Measurements from ENCODE around the gene STK11.
A peak's percentile ranks its signal among the peaks of the same experiment; 100 is the strongest.

The STK11 gene

DNA sequence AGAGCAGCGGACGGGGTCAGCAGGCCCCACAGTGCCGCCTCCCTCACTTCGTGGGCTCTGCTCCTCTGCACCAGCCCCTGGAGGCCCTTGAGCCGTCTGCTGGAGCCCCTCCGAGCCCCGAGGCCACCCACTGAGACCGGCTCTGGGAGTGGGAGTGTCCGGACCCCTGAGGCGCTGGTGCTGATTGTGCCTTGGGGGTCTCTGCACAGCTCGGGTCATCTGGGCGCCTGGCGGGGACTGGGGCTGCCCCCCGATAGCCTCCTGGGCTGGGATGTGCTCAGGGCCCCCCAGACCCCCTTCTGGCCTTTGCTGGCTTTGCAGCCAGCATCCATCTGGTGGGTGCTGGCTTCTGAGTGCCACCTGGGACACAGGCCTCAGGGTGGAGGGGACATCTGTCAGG is 16.8 kb downstream of the STK11 start:
- TF ChIP-seq, protein P1, sequence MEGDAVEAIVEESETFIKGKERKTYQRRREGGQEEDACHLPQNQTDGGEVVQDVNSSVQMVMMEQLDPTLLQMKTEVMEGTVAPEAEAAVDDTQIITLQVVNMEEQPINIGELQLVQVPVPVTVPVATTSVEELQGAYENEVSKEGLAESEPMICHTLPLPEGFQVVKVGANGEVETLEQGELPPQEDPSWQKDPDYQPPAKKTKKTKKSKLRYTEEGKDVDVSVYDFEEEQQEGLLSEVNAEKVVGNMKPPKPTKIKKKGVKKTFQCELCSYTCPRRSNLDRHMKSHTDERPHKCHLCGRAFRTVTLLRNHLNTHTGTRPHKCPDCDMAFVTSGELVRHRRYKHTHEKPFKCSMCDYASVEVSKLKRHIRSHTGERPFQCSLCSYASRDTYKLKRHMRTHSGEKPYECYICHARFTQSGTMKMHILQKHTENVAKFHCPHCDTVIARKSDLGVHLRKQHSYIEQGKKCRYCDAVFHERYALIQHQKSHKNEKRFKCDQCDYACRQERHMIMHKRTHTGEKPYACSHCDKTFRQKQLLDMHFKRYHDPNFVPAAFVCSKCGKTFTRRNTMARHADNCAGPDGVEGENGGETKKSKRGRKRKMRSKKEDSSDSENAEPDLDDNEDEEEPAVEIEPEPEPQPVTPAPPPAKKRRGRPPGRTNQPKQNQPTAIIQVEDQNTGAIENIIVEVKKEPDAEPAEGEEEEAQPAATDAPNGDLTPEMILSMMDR (IDR thresholded peaks at IDR 0.05; ENCODE audit: extremely low read depth, missing control alignments), result no peak
- DNase-seq (ENCODE audit: low spot score), result no peak

DNA sequence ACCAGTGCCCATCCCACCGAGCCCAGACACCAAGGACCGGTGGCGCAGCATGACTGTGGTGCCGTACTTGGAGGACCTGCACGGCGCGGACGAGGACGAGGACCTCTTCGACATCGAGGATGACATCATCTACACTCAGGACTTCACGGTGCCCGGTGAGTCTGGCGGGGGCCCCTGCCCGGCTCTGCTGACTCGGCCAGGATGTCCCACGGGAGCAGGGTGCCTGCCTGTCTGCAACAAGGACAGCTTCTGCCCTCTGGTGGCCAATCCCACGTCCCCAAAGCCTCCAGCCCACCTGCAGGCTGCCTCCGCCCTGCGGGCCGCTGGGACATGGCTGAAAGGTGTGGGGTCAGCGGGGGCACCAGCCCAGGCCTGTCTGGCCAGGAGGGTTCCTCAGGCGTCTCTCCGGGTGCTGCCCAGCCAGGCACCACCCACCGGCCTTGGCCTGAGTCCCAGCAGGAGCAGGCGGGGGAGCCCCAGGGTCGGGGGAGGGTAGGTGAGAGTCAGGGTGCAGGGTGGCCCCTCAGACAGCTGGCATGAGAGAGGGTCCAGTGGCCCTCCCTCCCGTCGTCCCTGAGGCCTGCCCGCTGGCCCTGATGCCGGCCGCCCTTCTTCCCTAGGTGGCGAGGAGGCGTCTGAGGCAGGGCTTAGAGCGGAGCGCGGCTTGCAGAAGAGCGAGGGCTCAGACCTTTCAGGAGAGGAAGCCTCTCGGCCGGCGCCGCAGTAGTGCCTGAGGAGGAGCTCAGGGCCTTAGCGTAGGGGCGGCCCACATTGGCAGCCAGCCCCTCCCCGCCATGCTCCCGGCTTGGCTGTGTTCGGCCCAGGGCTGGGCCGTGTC is 17.7 kb downstream of the STK11 start:
- peak; percentile 79 for DNase-seq (ENCODE audit: low spot score)
- TF ChIP-seq, protein P1 (IDR thresholded peaks at IDR 0.05; ENCODE audit: extremely low read depth, missing control alignments), result peak; percentile 29

DNA sequence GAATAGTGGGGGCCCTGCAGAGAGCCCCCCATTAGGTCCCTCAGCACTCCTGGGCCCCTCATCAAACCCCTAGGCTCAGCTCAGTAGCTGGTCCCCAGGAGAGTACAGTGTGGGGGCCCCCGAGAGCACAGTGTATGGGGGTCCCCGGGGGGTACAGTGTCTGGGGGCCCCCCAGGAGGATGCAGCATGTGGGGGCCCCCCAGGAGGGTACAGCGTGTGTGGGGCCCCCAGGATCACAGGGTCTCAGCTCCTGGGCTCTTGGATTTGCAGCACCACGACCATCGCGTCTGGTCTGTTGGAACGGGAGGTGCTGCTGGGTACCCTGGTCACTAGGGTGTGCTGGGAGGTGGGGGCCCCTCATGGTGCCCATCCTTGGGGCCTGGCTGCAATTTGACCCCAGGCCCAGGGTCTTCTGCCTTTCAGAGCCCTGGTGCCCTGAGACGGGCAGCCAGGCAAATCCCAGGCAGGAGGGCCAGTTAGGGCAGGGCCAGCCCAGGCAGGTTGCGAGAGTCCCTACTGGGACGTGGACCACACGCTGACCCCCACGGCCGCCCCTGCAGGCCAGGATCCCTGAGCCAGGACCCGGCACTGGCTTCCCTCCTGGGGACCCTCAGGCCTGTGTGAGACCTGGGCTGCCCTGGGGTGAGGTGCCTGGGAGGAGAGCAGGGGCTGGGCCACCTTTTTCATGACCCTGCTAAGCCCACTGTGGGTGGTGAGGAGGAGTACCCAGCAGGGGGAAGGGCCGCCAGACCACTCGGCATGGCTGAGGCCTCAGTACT is 18.7 kb downstream of the STK11 start:
- TF ChIP-seq, protein P1 (IDR thresholded peaks at IDR 0.05; ENCODE audit: extremely low read depth, missing control alignments), result no peak
- no peak for DNase-seq (ENCODE audit: low spot score)

DNA sequence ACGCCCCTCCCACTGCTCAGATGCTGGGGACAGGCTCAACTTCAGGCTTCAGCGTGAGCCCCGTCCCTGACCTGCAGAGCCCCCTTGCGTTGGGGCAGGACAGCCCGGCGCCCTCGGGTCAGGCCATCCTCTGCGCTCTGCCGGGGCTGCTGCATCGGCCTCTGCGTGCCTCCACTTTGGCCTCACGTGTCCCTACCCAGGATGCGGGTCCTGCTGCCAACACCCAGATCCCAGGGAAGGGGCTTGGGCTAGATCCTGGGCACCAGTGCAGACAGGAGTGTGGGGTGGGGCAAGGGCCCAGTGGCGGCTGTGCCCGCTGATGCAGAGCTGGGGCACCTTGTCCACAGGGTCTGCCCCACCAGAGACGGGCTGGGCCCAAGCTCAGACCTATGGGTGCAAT is 19.3 kb downstream of the STK11 start:
- TF ChIP-seq, protein P1 (IDR thresholded peaks at IDR 0.05; ENCODE audit: extremely low read depth, missing control alignments), result no peak
- no peak for DNase-seq (ENCODE audit: low spot score)

DNA sequence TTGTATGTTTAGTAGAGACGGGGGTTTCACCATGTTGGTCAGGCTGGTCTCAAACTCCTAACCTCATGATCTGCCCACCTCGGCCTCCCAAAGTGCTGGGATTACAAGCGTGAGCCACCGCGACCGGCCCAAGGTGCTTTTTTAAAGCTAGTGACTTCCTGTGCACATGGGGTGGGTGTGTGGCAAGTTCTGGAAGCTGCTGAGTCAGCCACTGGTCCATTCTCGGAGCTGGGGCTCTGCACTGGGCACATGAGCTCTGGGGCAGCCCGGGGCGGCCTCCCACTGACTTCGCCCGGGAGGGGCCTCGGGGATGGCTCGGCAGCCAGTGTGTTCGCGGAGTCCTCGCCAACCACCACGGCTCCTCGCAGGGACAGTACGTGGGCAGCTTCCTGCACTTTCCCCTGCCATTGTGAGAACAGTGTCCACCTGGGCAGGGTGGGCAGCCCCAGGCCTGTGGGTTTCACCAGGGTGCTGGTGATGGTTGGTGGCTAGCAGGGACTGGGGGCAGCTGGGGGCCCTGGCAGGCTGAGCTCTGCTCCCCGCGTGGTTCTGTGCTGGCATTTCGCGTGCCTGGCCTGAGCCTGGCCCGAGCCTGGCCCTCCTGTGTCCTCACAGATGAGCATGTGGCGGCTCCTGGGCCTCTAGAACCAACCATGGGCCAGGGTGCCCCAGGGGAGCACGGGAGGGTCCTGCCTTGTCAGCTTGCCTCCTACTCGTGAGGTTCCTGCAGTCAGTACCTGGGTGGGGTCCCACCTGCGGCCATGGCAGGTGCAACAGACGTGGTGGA is 20.1 kb downstream of the STK11 start:
- no peak for DNase-seq (ENCODE audit: low spot score)
- TF ChIP-seq, protein P1 (IDR thresholded peaks at IDR 0.05; ENCODE audit: extremely low read depth, missing control alignments), result no peak

DNA sequence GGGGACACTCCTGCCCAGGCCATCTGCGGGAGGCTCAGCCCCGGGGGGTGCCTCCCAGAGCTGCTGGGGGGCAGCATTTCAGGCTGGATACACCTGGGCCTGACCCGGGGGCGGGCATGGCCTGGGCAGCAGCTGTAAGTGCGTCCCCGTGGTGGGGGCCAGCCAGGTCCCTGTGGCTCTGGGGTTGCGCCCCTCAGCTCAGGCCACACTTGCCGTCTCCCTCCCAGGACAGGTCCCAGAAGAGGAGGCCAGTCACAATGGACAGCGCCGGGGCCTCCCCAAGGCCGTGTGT is 20.6 kb downstream of the STK11 start:
- DNase-seq (ENCODE audit: low spot score), result no peak
- TF ChIP-seq, protein P1 (IDR thresholded peaks at IDR 0.05; ENCODE audit: extremely low read depth, missing control alignments), result no peak

Measured in GM20000 (cell line).